HG03097 (cell line): ENCODE measurements around the gene ZNF215.
"Not testable (repeated sequence)": the region's sequence is repeated elsewhere in the genome, so short reads cannot be mapped to it uniquely, and the experiment has no call there.

Source experiments
- ATAC-seq: cut with Tn5 transposase; IDR thresholded peaks from one replicate; pipeline ENCODE4 v1.9.1; 2021; ENCODE audit not compliant: unreplicated experiment, low FRiP score

The ZNF215 gene

DNA sequence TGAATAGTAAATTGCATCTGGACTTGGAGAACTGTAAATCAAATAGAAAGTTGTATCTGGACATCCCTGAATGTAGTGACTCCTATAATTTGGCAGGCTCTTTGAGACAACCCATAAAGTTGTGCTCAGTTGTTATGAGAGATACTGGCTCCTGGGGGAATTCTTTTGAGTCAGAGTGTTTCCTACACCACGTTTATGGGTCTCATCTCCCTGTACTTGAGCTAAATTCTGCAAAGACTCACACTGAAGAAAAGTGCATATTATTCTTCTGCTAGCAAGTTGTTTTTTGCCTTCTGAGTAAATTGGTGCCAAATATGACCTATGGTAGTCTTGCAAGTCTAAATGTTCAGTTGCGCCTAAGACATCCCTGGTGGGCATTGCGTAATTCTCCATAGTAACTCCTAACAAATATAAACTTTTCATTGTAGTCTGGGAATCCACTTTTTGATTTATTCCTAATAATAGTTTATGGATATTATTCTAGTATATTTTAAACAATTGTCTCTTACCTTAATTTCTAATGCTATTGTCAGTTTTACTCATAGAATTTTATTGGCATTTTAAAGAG lies 5.0 kb downstream of the ZNF215 start:
- no peak for ATAC-seq

- ATAC-seq = no peak
Measured at GRCh38 chr11:6932145-6932544, 5.9 kb downstream of the ZNF215 start.

- no peak for ATAC-seq
Measured at GRCh38 chr11:6941970-6942369, 15.7 kb downstream of the ZNF215 start.

DNA sequence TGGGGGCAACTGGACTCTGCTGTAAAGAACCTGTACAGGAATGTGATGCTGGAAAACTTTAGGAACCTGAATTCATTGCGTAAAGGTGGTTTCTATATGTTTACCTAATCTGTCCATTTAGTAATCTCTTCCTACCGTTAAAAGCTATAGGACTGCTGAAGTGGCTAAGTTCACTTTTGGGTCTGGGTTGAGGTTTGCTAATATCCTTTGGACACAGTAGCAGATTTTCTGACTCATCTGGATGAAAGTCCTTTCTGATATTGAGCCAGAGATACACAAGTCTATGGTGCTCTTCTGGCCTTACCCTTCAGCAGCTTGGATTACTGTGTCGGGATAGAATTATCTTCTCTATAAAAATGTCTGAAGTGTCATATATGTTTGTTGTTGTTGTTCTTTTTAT lies 16.9 kb downstream of the ZNF215 start:
- no peak for ATAC-seq

DNA sequence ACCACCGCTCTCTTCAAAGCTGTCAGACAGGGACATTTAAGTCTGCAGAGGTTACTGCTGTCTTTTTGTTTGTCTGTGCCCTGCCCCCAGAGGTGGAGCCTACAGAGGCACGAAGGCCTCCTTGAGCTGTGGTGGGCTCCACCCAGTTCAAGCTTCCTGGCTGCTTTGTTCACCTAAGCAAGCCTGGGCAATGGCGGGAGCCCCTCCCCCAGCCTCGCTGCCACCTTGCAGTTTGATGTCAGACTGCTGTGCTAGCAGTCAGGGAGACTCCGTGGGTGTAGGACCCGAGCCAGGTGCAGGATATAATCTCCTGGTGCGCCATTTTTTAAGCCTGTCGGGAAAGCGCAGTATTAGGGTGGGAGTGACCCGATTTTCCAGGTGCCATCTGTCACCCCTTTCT lies 28.0 kb downstream of the ZNF215 start:
- ATAC-seq = not testable (repeated sequence)

- ATAC-seq = no peak
Measured at GRCh38 chr11:6962141-6962540, 35.9 kb downstream of the ZNF215 start.

- no peak for ATAC-seq
Measured at GRCh38 chr11:6962673-6963072, 36.4 kb downstream of the ZNF215 start.

DNA sequence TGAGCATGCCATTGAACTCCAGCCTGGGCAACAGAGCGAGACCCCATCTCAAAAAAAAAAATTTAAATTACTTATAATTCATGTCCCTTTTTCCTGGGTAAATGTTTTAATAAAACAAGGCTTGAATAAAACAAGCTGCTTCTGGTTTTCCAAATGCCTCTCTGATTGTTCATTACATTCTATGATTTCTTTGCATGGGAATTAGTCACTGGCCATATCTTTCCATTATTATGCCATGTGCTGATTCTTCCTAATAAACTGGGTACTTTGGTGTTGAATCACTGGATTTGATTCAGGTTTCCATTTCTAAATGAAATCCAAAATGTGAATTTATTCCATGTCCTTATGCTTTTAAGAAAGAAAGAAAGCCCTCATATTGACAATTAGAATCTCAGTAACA lies 42.6 kb downstream of the ZNF215 start:
- no peak for ATAC-seq

DNA sequence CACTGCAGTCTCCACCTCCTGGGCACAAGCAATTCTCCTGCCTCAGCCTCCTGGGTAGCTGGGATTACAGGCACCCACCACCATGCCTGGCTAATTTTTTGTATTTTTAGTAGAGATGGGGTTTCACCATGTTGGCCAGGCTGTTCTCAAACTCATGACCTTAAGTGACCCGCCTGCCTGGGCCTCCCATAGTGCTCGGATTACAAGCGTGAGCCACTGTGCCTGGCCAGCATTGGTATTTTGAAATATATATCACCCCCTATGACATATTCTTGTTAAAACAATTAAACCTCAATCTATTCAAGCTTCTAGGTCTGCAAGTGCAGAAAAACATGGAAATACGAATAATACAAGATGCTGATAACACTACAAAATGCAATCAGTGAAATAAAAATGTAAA lies 43.6 kb downstream of the ZNF215 start:
- ATAC-seq = not testable (repeated sequence)

DNA sequence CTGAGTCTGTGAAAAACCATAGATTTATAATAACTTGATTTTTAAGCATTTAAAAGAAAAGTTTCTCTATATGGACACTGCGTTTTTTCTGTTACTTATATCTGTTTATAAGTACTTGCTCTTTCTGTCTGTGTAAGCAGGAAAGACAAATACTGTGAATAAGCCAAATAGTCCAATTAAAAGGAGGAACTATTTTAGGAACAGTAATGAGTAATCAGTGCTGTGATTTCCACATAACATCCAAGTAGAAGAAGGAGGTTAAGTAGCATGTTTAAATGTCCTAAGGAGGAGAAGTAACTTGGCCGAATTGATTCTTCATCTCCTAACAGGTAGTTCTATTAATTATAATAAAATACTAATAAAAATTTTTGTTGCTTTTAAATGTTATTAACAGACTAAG lies 53.1 kb downstream of the ZNF215 start:
- no peak for ATAC-seq

DNA sequence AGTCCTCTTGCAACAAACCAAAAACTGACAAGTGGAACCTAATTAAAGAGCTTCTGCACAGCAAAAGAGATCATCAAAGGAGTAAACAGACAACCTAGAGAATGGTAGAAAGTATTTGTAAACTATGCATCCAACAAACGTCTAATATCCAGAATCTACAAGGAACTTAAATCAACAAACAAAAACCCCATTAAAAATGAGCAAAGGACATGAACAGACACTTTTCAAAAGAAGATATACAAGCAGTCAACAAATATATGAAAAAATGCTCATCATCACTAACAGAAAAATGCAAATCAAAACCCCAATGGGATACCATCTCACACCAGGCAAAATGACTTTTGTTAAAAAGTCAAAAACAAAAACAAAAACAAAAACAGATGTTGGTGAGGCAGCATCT lies 60.3 kb downstream of the ZNF215 start:
- no peak for ATAC-seq

DNA sequence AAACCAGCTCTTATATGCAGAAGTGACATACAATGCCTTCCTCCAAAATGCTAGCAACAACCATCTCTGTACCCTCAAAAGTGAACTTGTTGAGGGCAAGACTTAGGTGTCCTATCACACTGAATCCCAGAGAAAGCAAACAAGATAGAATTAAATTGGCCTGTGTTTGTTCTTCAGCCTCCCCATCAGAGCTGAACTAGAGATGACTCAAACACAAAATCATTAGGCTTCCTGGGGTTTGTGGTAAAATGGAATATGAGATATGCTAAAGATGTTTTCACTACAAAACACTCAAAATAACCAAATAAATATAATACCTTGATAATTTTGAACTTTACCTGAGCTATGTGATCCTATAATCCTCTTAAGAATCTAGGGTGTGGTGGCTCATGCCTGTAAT lies 62.3 kb downstream of the ZNF215 start:
- ATAC-seq = no peak

DNA sequence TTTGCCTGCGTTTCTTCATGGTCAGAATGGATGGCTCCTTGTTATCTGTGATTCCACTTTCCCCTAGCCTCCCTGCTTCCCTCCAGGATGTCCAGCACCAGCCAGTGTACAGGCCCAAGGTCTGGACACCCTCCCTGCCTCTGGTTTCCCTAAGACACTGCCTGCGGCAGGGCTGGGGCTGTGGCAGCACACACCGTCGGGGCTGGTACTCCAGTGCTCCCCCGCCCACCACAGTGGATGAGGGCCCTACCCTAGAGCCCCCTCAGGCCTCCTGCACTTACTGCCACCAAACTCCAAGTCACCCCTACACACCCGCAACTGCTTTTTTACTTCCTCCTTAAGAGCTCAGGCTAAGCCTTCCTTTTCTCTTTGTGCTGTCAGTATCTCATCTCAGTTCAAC lies 65.0 kb downstream of the ZNF215 start:
- ATAC-seq = no peak

DNA sequence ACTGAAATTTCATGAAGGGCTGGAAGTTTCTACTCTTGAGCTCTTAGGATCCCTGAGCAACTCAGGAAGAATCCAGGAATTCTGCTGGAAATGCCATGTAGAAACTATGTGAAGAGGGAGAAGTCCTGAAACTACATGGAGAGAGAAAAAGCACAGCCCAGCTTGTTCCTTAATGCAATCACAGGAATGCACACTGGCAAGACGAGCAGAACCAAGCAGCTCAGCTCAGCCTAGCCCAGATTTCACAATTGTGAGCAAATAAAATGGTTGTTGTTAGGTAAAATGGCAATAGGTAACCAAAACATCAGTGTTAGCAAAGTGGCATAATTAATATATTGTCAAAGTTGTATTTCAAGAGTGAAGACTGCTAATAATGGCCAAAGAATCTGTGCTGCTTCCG lies 65.8 kb downstream of the ZNF215 start:
- no peak for ATAC-seq

DNA sequence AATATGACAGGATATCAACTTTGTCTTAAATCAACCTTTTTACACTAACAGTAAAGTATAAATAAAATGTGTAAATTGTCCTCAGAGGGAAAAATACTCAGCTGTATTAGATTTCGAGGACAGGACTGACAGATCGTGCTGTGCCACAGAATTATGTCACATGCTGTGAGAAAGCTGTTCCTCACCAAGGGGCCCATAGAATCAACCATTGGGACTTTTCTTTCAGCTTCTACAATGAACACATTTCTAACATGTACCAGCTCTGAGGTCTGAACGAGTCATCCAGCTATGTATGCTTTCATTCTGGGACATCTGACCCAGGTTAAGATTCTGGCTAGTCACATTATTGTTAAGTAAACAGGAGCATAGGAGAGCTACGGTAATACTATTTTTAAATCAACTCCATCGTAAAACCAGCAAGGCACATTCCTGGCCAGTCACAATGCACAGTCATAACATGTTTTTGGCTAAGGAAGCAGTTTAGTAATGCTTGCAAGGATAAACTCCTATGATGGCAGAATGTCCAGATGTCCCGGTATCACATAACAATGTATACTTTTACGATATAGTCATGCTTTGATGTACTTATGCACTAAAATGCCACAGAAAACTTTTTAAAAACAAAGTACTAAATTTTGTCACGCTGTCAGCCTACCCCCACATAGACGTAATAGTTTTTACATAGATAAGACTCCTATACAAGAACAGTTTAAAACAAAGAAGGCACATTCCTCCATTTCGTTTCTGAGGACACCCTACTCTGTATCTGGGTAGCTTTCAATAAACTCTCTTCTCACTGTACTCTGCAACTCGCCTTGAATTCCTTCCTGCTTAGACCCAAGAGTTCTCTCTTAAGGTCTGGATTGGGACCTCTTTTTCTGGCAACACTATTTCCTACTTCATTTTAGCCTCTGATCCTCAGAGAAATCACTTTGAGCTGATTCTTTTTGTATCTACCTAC lies 66.5 kb downstream of the ZNF215 start:
- no peak for ATAC-seq

GRCh38 chr11:6995703-6996102 lies 69.5 kb downstream of the ZNF215 start:
- ATAC-seq = no peak

- no peak for ATAC-seq
Measured at GRCh38 chr11:7004482-7004881, 78.3 kb downstream of the ZNF215 start.
